BE2C (cell line): ENCODE measurements around the gene TNFRSF21.

Source experiments
- DNase-seq: peaks from one replicate; pipeline ENCODE4 v3.0.0-alpha.2; 2020
- H3K27me3 ChIP-seq: fragments of 250-450 bp; sonication (Bioruptor Pico); 2 replicates; pipeline ENCODE4 v1.5.1; 2020; ENCODE audit warnings: mild to moderate bottlenecking
- H3K36me3 ChIP-seq: fragments of 250-450 bp; sonication (Bioruptor Pico); 2 replicates; pipeline ENCODE4 v1.5.1; 2020; ENCODE audit warnings: mild to moderate bottlenecking
- H3K4me1 ChIP-seq: fragments of 250-450 bp; sonication (Bioruptor Pico); 2 replicates; pipeline ENCODE4 v1.5.1; 2020
- H3K4me3 ChIP-seq: 2 replicates; pipeline ENCODE4 v1.5.1; 2011; ENCODE audit warnings: low read depth, low read length
- H3K9me3 ChIP-seq: fragments of 250-450 bp; sonication (Bioruptor Pico); 2 replicates; pipeline ENCODE4 v1.5.1; 2020
- TF ChIP-seq, protein P1 (sequence below): IDR thresholded peaks from 2 replicates; pipeline ENCODE4 v1.5.1; 2012; ENCODE audit warnings: mild to moderate bottlenecking, low read depth, low read length

TNFRSF21 gene

DNA sequence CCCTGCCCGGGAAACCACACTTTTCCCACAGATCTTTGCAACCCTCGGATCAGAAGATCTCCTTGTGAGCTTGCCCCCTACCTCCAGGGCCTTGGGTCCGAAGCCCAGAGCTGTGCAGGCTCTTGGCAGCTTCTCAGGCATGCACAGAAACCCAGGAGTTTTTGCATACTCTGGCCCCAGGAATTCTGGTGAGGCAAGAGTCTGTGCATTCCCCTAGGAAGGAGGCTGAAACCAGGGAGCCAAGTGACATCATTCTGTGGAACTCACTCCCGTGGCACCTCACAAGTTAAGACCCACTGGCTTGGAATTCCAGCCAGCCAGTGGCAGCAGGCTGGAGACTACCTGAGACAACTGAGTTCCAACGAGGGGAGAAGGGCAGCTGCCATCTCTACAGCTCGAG, 100.1 kb downstream of the TNFRSF21 start:
- DNase-seq, result no peak
- Histone ChIP-seq H3K9me3 (no peaks in the 10 kb centered on the region), H3K27me3 (no peaks in the 10 kb centered on the region), H3K4me3 (no peak overlapping the region), H3K4me1 (no peaks in the 10 kb centered on the region), H3K36me3 (no peaks in the 10 kb centered on the region)
- TF ChIP-seq, protein P1, sequence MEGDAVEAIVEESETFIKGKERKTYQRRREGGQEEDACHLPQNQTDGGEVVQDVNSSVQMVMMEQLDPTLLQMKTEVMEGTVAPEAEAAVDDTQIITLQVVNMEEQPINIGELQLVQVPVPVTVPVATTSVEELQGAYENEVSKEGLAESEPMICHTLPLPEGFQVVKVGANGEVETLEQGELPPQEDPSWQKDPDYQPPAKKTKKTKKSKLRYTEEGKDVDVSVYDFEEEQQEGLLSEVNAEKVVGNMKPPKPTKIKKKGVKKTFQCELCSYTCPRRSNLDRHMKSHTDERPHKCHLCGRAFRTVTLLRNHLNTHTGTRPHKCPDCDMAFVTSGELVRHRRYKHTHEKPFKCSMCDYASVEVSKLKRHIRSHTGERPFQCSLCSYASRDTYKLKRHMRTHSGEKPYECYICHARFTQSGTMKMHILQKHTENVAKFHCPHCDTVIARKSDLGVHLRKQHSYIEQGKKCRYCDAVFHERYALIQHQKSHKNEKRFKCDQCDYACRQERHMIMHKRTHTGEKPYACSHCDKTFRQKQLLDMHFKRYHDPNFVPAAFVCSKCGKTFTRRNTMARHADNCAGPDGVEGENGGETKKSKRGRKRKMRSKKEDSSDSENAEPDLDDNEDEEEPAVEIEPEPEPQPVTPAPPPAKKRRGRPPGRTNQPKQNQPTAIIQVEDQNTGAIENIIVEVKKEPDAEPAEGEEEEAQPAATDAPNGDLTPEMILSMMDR, result no peak

DNA sequence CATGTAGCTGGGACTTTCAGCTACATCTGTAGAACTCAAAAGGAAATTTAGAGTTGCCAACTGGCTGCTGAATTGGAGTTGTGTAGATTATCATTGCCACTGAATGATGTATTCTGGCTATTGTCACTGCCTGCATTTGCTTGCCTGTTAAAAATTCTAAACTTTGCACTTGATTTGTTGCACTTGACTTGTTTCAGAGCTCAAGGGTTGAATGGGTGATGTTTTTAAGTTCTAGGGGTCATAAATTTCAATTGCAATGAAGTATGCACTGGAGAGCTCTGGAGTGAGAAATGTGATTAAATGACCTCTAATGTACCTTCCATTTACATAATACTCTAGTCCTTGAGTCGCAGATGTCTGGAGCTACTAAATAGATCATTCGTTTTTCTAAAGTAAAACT, 102.4 kb downstream of the TNFRSF21 start:
- Histone ChIP-seq H3K4me1 (no peaks in the 10 kb centered on the region), H3K36me3 (no peaks in the 10 kb centered on the region), H3K27me3 (no peaks in the 10 kb centered on the region), H3K4me3 (no peak overlapping the region), H3K9me3 (no peaks in the 10 kb centered on the region)
- no peak for DNase-seq
- TF ChIP-seq, protein P1, result no peak

DNA sequence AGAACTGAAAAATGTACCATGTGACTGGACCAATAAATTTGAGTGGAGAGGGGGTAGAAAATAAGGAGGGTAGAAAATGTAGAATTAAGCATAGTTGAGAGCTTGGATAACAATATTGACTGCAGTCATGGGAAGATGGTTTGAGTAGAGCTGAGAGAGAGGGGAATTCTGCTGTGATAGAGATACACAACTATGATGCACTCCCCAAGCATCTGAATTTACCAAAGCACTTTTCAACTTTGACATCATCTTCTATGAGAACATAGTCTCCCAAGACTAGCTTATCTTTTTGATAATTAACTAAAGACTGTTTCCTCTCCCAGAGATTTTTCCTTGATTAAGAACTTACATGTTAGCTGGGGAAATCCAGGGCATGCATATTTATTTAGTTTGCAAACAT, 103.1 kb downstream of the TNFRSF21 start:
- Histone ChIP-seq H3K36me3 (no peaks in the 10 kb centered on the region), H3K4me1 (no peaks in the 10 kb centered on the region), H3K27me3 (no peaks in the 10 kb centered on the region), H3K9me3 (no peaks in the 10 kb centered on the region), H3K4me3 (no peak overlapping the region)
- no peak for DNase-seq
- TF ChIP-seq, protein P1, result no peak

DNA sequence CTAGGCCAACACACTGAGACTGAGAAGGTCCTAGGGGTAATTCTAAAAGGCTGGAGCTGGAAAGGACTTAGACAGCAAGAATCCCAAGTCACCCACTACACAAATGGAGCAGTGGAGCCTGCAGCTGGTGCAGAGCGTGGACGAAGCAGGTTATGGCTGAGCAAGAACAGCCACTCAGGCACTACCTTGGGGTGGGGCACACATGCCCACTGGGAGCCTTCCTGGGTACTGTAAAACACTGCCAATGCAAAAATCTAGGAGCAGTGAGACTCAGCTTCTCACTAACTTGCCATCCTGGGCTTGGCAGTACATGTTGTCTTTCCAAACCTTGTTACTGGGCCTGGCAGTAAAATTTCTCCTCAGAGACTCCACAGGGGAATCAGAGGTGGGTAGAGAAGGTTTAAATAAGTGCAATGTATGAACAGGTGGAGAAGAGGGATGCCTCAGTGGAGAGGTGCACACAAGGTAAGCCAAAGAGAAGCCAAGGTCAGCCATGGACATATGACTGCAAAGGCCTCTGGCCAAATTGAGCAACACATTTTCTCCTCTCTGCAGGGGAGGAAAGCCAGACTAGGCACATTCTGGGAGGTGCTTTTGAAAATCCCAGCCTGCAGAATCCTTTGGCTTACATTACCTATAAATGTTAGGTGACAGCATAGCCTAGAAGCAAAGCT, 105.6 kb downstream of the TNFRSF21 start:
- no peaks in the 10 kb centered on the region for H3K27me3 ChIP-seq
- no peaks in the 10 kb centered on the region for H3K36me3 ChIP-seq
- TF ChIP-seq, protein P1, result no peak
- DNase-seq, result no peak
- no peaks in the 10 kb centered on the region for H3K9me3 ChIP-seq
- no peak overlapping the region for H3K4me3 ChIP-seq
- no peaks in the 10 kb centered on the region; the same call in 1 of the 2 replicates for H3K4me1 ChIP-seq

DNA sequence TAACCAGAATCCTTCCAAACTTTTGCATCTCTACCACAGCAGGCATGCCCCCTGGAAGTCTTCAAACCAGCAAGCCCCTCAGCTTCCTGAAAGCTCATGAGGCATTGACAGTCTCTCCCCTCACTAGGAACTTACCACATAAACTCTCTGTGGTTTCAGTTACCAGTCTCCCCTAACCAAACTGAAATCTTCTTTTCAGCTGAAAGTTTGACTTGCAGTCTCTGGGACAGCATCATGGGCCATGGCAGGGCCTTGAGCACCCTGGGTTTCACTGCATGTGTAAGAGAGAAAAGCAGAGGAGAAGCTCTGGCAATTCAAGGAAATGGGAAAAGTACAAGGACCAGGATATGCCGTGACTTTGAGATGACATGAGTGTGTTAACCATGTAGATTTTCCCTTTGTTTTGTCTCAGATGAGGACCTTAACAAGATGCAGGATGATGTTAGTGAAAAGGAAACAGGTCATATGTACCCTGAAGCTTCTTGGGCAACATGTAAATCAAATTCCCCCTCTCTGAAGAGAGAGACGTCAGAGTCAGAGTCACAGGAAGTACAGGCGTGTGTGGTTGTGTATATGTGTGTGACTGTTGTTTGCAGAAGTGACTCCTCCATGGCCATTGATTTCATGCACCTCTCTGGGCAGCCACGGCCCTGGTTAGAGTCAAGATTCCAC, 106.3 kb downstream of the TNFRSF21 start:
- H3K4me1 ChIP-seq, result no peaks in the 10 kb centered on the region; the same call in 1 of the 2 replicates
- H3K27me3 ChIP-seq, result no peaks in the 10 kb centered on the region
- TF ChIP-seq, protein P1, result no peak
- H3K9me3 ChIP-seq, result no peaks in the 10 kb centered on the region
- H3K4me3 ChIP-seq, result no peak overlapping the region
- H3K36me3 ChIP-seq, result no peaks in the 10 kb centered on the region
- DNase-seq, result no peak

DNA sequence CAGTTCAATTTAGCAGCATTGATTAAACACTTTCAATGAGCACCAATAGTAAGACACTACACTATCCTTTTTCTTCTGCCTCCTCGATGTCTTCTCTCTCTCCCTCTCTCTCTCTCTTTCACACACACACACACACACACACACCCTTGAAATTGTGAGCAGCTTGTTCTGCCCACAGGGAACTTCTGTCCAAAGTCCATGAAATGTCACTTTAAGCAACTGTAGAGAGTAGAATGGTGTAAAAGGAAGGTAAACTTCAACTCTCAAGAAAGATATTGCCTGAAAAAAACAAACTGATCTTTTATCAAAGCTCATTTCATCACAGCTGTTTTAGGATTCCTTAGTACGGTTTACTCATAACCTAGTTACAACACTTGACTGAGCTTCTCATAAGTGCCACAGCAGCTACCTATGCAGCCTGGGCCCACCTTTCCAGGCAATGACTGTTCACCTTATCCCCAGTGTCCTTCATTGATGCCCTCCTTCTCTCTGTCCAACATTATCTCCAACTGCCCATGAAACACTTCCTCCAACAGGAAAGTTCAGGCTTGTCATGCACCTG, 107.0 kb downstream of the TNFRSF21 start:
- TF ChIP-seq, protein P1, result no peak
- DNase-seq, result no peak
- Histone ChIP-seq H3K4me3 (no peak overlapping the region), H3K9me3 (no peaks in the 10 kb centered on the region), H3K27me3 (no peaks in the 10 kb centered on the region), H3K36me3 (no peaks in the 10 kb centered on the region), H3K4me1 (no peaks in the 10 kb centered on the region; the same call in 1 of the 2 replicates)
